Measurements from ENCODE around the gene GANC.
"Not testable (repeated sequence)": the region's sequence is repeated elsewhere in the genome, so short reads cannot be mapped to it uniquely, and the experiment has no call there.

Gene GANC

GRCh38 chr15:42282926-42283325 is 9.9 kb downstream of the GANC start:
- Histone ChIP-seq H3K27ac (ENCODE audit: low read length) (no peak overlapping the region), H3K27me3 (ENCODE audit: control insufficient read depth in 1 of 2, insufficient read depth in 2 of 2, low read length in 2 of 2) (no peaks in the 10 kb centered on the region), H3K9me3 (ENCODE audit: control insufficient read depth in 2 of 2, low read length in 2 of 2) (no peaks in the 10 kb centered on the region), H3K4me1 (ENCODE audit: control insufficient read depth, insufficient read depth, low read length) (no peaks in the 10 kb centered on the region), H3K36me3 (ENCODE audit: control insufficient read depth in 2 of 2, insufficient read depth in 2 of 2, low read length in 2 of 2) (peaks cover 20 to 26% of the 10 kb centered on the region in 2 donors), H3K4me3 (ENCODE audit: low read length in 2 of 2) (no peak overlapping the region), H3K9ac (ENCODE audit: low read length in 2 of 2) (no peak overlapping the region)

- H3K27me3 ChIP-seq (ENCODE audit: control insufficient read depth in 1 of 2, insufficient read depth in 2 of 2, low read length in 2 of 2) = no peaks in the 10 kb centered on the region
- no peaks in the 10 kb centered on the region for H3K9me3 ChIP-seq (ENCODE audit: control insufficient read depth in 2 of 2, low read length in 2 of 2)
- H3K27ac ChIP-seq (ENCODE audit: low read length) = no peak overlapping the region
- no peak overlapping the region for H3K4me3 ChIP-seq (ENCODE audit: low read length in 2 of 2)
- no peak overlapping the region for H3K9ac ChIP-seq (ENCODE audit: low read length in 2 of 2)
- no peaks in the 10 kb centered on the region for H3K4me1 ChIP-seq (ENCODE audit: control insufficient read depth, insufficient read depth, low read length)
- H3K36me3 ChIP-seq (ENCODE audit: control insufficient read depth in 2 of 2, insufficient read depth in 2 of 2, low read length in 2 of 2) = peaks cover 20 to 26% of the 10 kb centered on the region in 2 donors
Observed at GRCh38 chr15:42283671-42284070, 10.7 kb downstream of the GANC start.

- Histone ChIP-seq H3K4me3 (ENCODE audit: low read length in 2 of 2) (no peak overlapping the region), H3K36me3 (ENCODE audit: control insufficient read depth in 2 of 2, insufficient read depth in 2 of 2, low read length in 2 of 2) (peaks cover 19 to 24% of the 10 kb centered on the region in 2 donors), H3K27me3 (ENCODE audit: control insufficient read depth in 1 of 2, insufficient read depth in 2 of 2, low read length in 2 of 2) (no peaks in the 10 kb centered on the region)
Observed at GRCh38 chr15:42284551-42284950, 11.6 kb downstream of the GANC start.

GRCh38 chr15:42285034-42285433 is 12.0 kb downstream of the GANC start:
- H3K9me3 ChIP-seq (ENCODE audit: control insufficient read depth in 2 of 2, low read length in 2 of 2) = no peaks in the 10 kb centered on the region
- H3K4me3 ChIP-seq (ENCODE audit: low read length in 2 of 2) = no peak overlapping the region
- H3K9ac ChIP-seq (ENCODE audit: low read length in 2 of 2) = no peak overlapping the region
- H3K27ac ChIP-seq (ENCODE audit: low read length) = no peak overlapping the region
- no peaks in the 10 kb centered on the region for H3K27me3 ChIP-seq (ENCODE audit: control insufficient read depth in 1 of 2, insufficient read depth in 2 of 2, low read length in 2 of 2)
- peaks cover 17 to 20% of the 10 kb centered on the region in 2 donors for H3K36me3 ChIP-seq (ENCODE audit: control insufficient read depth in 2 of 2, insufficient read depth in 2 of 2, low read length in 2 of 2)
- no peaks in the 10 kb centered on the region for H3K4me1 ChIP-seq (ENCODE audit: control insufficient read depth, insufficient read depth, low read length)

More at GRCh38 chr15:42284551-42284950, 11.6 kb downstream of the GANC start:
- Histone ChIP-seq H3K9ac (ENCODE audit: low read length in 2 of 2) (no peak overlapping the region), H3K27ac (ENCODE audit: low read length) (no peak overlapping the region), H3K9me3 (ENCODE audit: control insufficient read depth in 2 of 2, low read length in 2 of 2) (no peaks in the 10 kb centered on the region), H3K4me1 (ENCODE audit: control insufficient read depth, insufficient read depth, low read length) (no peaks in the 10 kb centered on the region)

- H3K4me1 ChIP-seq (ENCODE audit: control insufficient read depth, insufficient read depth, low read length) = no peaks in the 10 kb centered on the region
- no peak overlapping the region for H3K9ac ChIP-seq (ENCODE audit: low read length in 2 of 2)
- no peak overlapping the region for H3K27ac ChIP-seq (ENCODE audit: low read length)
- H3K9me3 ChIP-seq (ENCODE audit: control insufficient read depth in 2 of 2, low read length in 2 of 2) = no peaks in the 10 kb centered on the region
- H3K27me3 ChIP-seq (ENCODE audit: control insufficient read depth in 1 of 2, insufficient read depth in 2 of 2, low read length in 2 of 2) = no peaks in the 10 kb centered on the region
- no peak overlapping the region for H3K4me3 ChIP-seq (ENCODE audit: low read length in 2 of 2)
- peaks cover 11 to 13% of the 10 kb centered on the region in 2 donors for H3K36me3 ChIP-seq (ENCODE audit: control insufficient read depth in 2 of 2, insufficient read depth in 2 of 2, low read length in 2 of 2)
Observed at GRCh38 chr15:42286445-42287029, 13.5 kb downstream of the GANC start.

- H3K9ac ChIP-seq (ENCODE audit: low read length in 2 of 2) = no peak overlapping the region
- no peaks in the 10 kb centered on the region for H3K27me3 ChIP-seq (ENCODE audit: control insufficient read depth in 1 of 2, insufficient read depth in 2 of 2, low read length in 2 of 2)
- peaks cover 13 to 27% of the 10 kb centered on the region in 2 donors for H3K36me3 ChIP-seq (ENCODE audit: control insufficient read depth in 2 of 2, insufficient read depth in 2 of 2, low read length in 2 of 2)
- no peaks in the 10 kb centered on the region for H3K9me3 ChIP-seq (ENCODE audit: control insufficient read depth in 2 of 2, low read length in 2 of 2)
- H3K4me1 ChIP-seq (ENCODE audit: control insufficient read depth, insufficient read depth, low read length) = no peaks in the 10 kb centered on the region
- no peak overlapping the region for H3K4me3 ChIP-seq (ENCODE audit: low read length in 2 of 2)
- no peak overlapping the region for H3K27ac ChIP-seq (ENCODE audit: low read length)
Observed at GRCh38 chr15:42287931-42288330, 14.9 kb downstream of the GANC start.

- Histone ChIP-seq H3K4me1 (ENCODE audit: control insufficient read depth, insufficient read depth, low read length) (no peaks in the 10 kb centered on the region), H3K9me3 (ENCODE audit: control insufficient read depth in 2 of 2, low read length in 2 of 2) (no peaks in the 10 kb centered on the region), H3K36me3 (ENCODE audit: control insufficient read depth in 2 of 2, insufficient read depth in 2 of 2, low read length in 2 of 2) (peaks cover 8 to 23% of the 10 kb centered on the region in 2 donors), H3K27ac (ENCODE audit: low read length) (no peak overlapping the region), H3K9ac (ENCODE audit: low read length in 2 of 2) (no peak overlapping the region), H3K4me3 (ENCODE audit: low read length in 2 of 2) (no peak overlapping the region), H3K27me3 (ENCODE audit: control insufficient read depth in 1 of 2, insufficient read depth in 2 of 2, low read length in 2 of 2) (no peaks in the 10 kb centered on the region)
Observed at GRCh38 chr15:42289166-42289565, 16.2 kb downstream of the GANC start.

- H3K4me3 ChIP-seq (ENCODE audit: low read length in 2 of 2); H3K4me1 ChIP-seq (ENCODE audit: control insufficient read depth, insufficient read depth, low read length); H3K27ac ChIP-seq (ENCODE audit: low read length); H3K36me3 ChIP-seq (ENCODE audit: control insufficient read depth in 2 of 2, insufficient read depth in 2 of 2, low read length in 2 of 2); H3K27me3 ChIP-seq (ENCODE audit: control insufficient read depth in 1 of 2, insufficient read depth in 2 of 2, low read length in 2 of 2); H3K9ac ChIP-seq (ENCODE audit: low read length in 2 of 2); H3K9me3 ChIP-seq (ENCODE audit: control insufficient read depth in 2 of 2, low read length in 2 of 2): not testable (repeated sequence)
Observed at GRCh38 chr15:42301004-42301403, 28.0 kb downstream of the GANC start.

- no peak overlapping the region for H3K4me3 ChIP-seq (ENCODE audit: low read length in 2 of 2)
- no peaks in the 10 kb centered on the region for H3K9me3 ChIP-seq (ENCODE audit: control insufficient read depth in 2 of 2, low read length in 2 of 2)
- H3K4me1 ChIP-seq (ENCODE audit: control insufficient read depth, insufficient read depth, low read length) = no peaks in the 10 kb centered on the region
- peaks cover 10 to 22% of the 10 kb centered on the region in 2 donors for H3K36me3 ChIP-seq (ENCODE audit: control insufficient read depth in 2 of 2, insufficient read depth in 2 of 2, low read length in 2 of 2)
- H3K27ac ChIP-seq (ENCODE audit: low read length) = no peak overlapping the region
- no peak overlapping the region for H3K9ac ChIP-seq (ENCODE audit: low read length in 2 of 2)
- H3K27me3 ChIP-seq (ENCODE audit: control insufficient read depth in 1 of 2, insufficient read depth in 2 of 2, low read length in 2 of 2) = no peaks in the 10 kb centered on the region
Observed at GRCh38 chr15:42306681-42307080, 33.7 kb downstream of the GANC start.

- Histone ChIP-seq H3K27me3 (ENCODE audit: control insufficient read depth in 1 of 2, insufficient read depth in 2 of 2, low read length in 2 of 2) (no peaks in the 10 kb centered on the region), H3K36me3 (ENCODE audit: control insufficient read depth in 2 of 2, insufficient read depth in 2 of 2, low read length in 2 of 2) (peaks cover 4 to 21% of the 10 kb centered on the region in 2 donors), H3K4me3 (ENCODE audit: low read length in 2 of 2) (no peak overlapping the region), H3K27ac (ENCODE audit: low read length) (no peak overlapping the region), H3K9ac (ENCODE audit: low read length in 2 of 2) (no peak overlapping the region), H3K4me1 (ENCODE audit: control insufficient read depth, insufficient read depth, low read length) (no peaks in the 10 kb centered on the region), H3K9me3 (ENCODE audit: control insufficient read depth in 2 of 2, low read length in 2 of 2) (no peaks in the 10 kb centered on the region)
Observed at GRCh38 chr15:42313463-42313862, 40.5 kb downstream of the GANC start.

- Histone ChIP-seq H3K27me3 (ENCODE audit: control insufficient read depth in 1 of 2, insufficient read depth in 2 of 2, low read length in 2 of 2) (no peaks in the 10 kb centered on the region), H3K27ac (ENCODE audit: low read length) (no peak overlapping the region), H3K4me1 (ENCODE audit: control insufficient read depth, insufficient read depth, low read length) (no peaks in the 10 kb centered on the region), H3K36me3 (ENCODE audit: control insufficient read depth in 2 of 2, insufficient read depth in 2 of 2, low read length in 2 of 2) (peaks cover 4 to 12% of the 10 kb centered on the region in 2 donors), H3K9me3 (ENCODE audit: control insufficient read depth in 2 of 2, low read length in 2 of 2) (no peaks in the 10 kb centered on the region), H3K9ac (ENCODE audit: low read length in 2 of 2) (no peak overlapping the region), H3K4me3 (ENCODE audit: low read length in 2 of 2) (no peak overlapping the region)
Observed at GRCh38 chr15:42314818-42315217, 41.8 kb downstream of the GANC start.

Data from stomach smooth muscle (tissue), 2 donors.